GM18517 (cell line): Measurements from ENCODE around the gene KIF26B.

Experiments used
- ATAC-seq: cut with Tn5 transposase; IDR thresholded peaks from one replicate; pipeline ENCODE4 v1.9.1; 2021; ENCODE audit warnings: mild to moderate bottlenecking, moderate library complexity; ENCODE audit not compliant: unreplicated experiment

The KIF26B gene

GRCh38 chr1:245609354-245610150, 454.8 kb downstream of the KIF26B start:
- ATAC-seq, result no peak

DNA sequence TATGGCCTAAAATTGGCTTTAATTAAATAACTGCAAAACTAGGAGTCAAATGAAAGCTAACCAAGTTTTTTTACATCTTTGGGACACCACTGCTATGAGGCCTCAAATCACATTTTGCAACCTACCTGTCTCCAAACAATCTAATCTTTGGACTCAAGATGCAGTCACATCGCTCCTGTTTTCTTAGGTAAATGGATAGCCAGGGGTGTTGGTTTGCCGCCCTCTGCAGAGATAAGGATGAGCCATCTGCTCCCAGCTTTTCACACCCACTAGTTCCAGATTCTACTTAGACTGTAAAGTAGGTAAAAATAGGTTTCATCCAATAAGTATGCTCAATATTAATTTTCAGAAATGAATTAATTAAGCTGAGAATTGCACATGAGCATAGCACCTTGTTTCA, 456.5 kb downstream of the KIF26B start:
- ATAC-seq, result no peak

DNA sequence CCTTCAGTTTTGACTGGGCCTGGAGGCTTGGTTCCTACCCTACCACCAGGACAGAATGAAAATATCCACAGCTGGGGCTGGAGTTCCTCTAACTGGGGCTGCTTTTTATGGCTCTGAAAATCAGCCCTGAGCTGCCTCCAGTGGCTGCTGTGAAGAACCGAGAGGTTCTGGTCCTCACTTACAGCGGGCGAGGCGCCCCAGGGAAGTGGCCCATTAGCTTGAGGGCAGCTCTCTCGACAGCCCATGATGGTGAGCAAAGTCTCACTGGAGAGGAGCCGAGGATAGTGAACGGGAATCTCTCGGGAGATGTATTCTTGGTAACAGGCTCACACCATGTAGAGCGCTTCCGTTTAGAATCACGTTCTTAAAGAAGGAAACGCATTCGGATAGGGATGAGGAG, 459.7 kb downstream of the KIF26B start:
- no peak for ATAC-seq

GRCh38 chr1:245615001-245615400, 460.2 kb downstream of the KIF26B start:
- no peak for ATAC-seq

DNA sequence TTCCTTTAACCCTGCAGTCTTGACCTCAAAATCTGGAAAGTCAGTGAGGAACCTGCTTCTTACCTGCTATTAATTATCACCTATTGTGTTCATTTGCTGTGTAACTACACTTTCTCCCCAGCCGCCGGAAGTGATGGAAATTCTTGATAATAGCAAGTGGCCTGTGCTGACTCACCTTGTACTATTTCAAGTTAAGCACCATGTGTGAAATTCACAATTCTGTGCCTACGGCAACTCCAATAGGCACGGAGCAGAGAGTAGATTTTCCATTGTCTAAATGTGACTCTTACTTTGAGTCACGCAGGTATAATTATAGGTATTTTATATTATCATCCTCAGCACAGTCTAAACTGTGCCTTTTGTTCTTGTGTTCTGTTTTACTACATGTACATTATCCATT, 466.8 kb downstream of the KIF26B start:
- no peak for ATAC-seq

- ATAC-seq, result no peak
Observed at GRCh38 chr1:245622332-245623014, 467.7 kb downstream of the KIF26B start.

GRCh38 chr1:245641384-245641783, 486.6 kb downstream of the KIF26B start:
- ATAC-seq, result no peak

GRCh38 chr1:245645406-245645805, 490.6 kb downstream of the KIF26B start:
- no peak for ATAC-seq

GRCh38 chr1:245645894-245646293, 491.1 kb downstream of the KIF26B start:
- ATAC-seq, result peak; percentile 49

- ATAC-seq, result no peak
Observed at GRCh38 chr1:245648749-245649522, 494.2 kb downstream of the KIF26B start.

GRCh38 chr1:245649666-245650065, 494.9 kb downstream of the KIF26B start:
- no peak for ATAC-seq

- no peak for ATAC-seq
Observed at GRCh38 chr1:245650441-245650960, 495.7 kb downstream of the KIF26B start.

GRCh38 chr1:245651093-245651492, 496.3 kb downstream of the KIF26B start:
- no peak for ATAC-seq

GRCh38 chr1:245652116-245652515, 497.3 kb downstream of the KIF26B start:
- ATAC-seq, result no peak

DNA sequence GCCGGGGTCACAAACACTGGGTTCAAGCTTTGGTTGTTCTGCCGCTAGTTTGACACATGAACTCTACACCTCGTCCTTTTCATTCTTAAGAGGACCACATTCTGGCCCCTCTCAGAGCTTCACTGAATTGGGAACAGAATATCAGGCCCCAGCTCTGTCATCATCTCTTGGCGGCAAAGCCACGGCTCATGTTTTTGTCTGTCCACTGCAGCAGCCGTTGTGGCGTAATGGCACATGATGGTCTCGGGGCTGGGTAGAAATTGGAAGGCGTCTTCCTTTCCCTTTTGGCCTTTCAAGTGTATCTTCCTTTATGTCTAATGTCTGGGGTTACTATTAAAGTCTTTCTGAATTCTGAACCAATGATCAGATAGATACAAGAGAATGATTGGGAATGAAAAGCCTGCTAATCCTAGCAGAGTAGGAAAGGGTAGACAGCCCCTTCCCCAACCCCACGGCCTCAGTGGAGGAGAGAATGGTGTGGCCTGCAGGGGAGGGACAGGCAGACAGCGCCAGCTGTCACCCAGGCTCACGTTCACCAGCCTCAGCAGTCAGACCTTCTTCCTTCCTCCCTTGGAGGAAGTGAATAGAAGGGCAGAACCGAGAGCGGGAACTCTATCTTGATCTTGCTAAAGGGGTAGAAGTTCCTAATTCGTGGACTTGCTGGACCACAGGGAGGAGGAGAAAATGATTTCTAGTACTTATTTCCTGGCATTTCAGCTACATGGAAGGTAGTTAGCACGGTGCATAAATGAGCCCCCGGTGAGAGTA, 498.1 kb downstream of the KIF26B start:
- ATAC-seq, result no peak

- no peak for ATAC-seq
Observed at GRCh38 chr1:245654460-245655050, 499.8 kb downstream of the KIF26B start.

- no peak for ATAC-seq
Observed at GRCh38 chr1:245656189-245656717, 501.5 kb downstream of the KIF26B start.

DNA sequence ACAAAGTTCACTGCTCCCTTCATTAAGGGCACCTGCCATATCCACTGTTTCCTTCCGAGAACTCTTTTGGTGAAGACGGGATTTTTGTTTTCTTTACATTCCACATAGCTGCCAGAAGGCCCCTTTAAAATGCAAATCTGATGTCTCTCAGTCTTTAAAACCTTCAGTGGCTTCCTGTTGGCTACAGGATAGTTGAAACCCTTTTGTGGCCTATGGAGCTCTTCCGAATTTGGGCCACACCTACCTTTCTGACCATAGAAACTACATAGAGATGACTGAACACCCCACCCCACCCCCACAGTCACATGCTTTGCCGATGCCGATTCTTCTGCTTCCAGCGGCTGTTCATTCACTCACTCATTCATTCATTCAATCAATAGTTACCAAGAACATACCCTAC, 502.6 kb downstream of the KIF26B start:
- no peak for ATAC-seq

GRCh38 chr1:245663373-245663772, 508.6 kb downstream of the KIF26B start:
- no peak for ATAC-seq

DNA sequence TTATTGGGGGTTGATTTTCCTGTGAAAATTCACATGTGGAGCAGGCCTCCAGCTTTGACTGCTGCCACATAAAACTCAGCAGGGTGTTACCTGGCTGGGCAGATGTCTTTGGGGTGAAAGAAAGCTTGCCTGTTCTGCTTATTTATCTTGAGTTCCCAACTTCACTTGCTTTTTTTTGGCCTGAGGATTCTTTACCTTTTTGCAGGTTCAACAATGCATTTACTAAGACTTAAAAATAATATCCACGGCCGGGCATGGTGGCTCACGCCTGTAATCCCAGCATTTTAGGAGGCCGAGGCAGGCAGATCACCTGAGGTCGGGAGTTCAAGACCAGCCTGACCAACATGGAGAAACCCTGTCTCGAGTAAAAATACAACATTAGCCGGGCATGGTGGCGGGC, 509.1 kb downstream of the KIF26B start:
- ATAC-seq, result no peak
